Nephron (organoid): ENCODE measurements around the gene PIK3CD.
"Not testable (repeated sequence)": the region's sequence is repeated elsewhere in the genome, so short reads cannot be mapped to it uniquely, and the experiment has no call there.

ENCODE experiments used
- H3K27ac Mint-ChIP-seq, 3 experiments: 2 replicates each; pipeline ENCODE4 v1.8.0; 2020; ENCODE audit warnings: mixed read lengths in 3 of 3, mild to moderate bottlenecking in 2 of 3, moderate library complexity in 1 of 3
- H3K27me3 Mint-ChIP-seq: 2 replicates; pipeline ENCODE4 v1.8.0; 2021; ENCODE audit warnings: low read depth, mild to moderate bottlenecking, moderate library complexity, mixed read lengths
- H3K36me3 Mint-ChIP-seq: 2 replicates; pipeline ENCODE4 v1.8.0; 2020; ENCODE audit warnings: low read depth, mixed read lengths
- H3K4me1 Mint-ChIP-seq: 2 replicates; pipeline ENCODE4 v1.8.0; 2020; ENCODE audit warnings: mixed read lengths
- H3K4me3 Mint-ChIP-seq, 3 experiments: 2 replicates each; pipeline ENCODE4 v1.8.0; 2020; ENCODE audit warnings: mild to moderate bottlenecking in 3 of 3, mixed read lengths in 3 of 3, moderate library complexity in 2 of 3
- H3K9me3 Mint-ChIP-seq: 2 replicates; pipeline ENCODE4 v1.8.0; 2020; ENCODE audit warnings: mixed read lengths
- CTCF ChIP-seq, 3 experiments: fragments of 200-600 bp; sonication (generic); IDR thresholded peaks; one replicate each; pipeline ENCODE4 v1.5.0; 2021; ENCODE audit warnings: antibody characterized with exemption in 3 of 3; ENCODE audit not compliant: unreplicated experiment in 3 of 3

The PIK3CD gene

DNA sequence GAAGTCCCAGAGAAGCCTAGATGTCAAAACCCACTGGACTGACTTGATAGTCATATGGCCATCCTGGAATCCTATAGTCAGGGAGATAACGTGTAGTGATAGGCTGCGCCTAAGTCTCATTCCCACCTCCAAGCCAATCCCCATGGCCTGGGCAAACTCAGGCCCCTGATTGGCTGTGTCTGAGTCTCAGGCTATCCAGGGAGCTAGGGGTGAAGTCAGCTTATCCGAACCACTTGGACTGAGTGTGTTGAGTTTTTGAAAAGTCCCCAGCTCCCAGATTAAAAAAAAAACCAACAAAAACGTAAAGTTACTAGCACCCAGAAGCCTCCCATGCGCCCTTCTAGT is 51.6 kb downstream of the PIK3CD start:
- peaks cover 18% of the 10 kb centered on the region for H3K27me3 Mint-ChIP-seq
- no peak overlapping the region for H3K27ac Mint-ChIP-seq
- no peak for TF ChIP-seq CTCF (IDR thresholded peaks at IDR 0.05; ENCODE audit: unreplicated experiment in 3 of 3)
- no peaks in the 10 kb centered on the region for H3K4me1 Mint-ChIP-seq
- peaks cover 2% of the 10 kb centered on the region for H3K9me3 Mint-ChIP-seq
- no peak overlapping the region for H3K4me3 Mint-ChIP-seq
- H3K36me3 Mint-ChIP-seq: no peaks in the 10 kb centered on the region

- Mint-ChIP-seq H3K4me3 (no peak overlapping the region), H3K27me3 (peaks cover 14% of the 10 kb centered on the region), H3K27ac (no peak overlapping the region), H3K9me3 (peaks cover 2% of the 10 kb centered on the region), H3K4me1 (no peaks in the 10 kb centered on the region), H3K36me3 (no peaks in the 10 kb centered on the region)
- no peak for TF ChIP-seq CTCF (IDR thresholded peaks at IDR 0.05; ENCODE audit: unreplicated experiment in 3 of 3)
Observed at GRCh38 chr1:9703681-9704080, 52.1 kb downstream of the PIK3CD start.

- TF ChIP-seq CTCF (IDR thresholded peaks at IDR 0.05; ENCODE audit: unreplicated experiment in 3 of 3): no peak
- peaks cover 12% of the 10 kb centered on the region for H3K27me3 Mint-ChIP-seq
- no peaks in the 10 kb centered on the region for H3K4me1 Mint-ChIP-seq
- H3K4me3 Mint-ChIP-seq: no peak overlapping the region
- H3K9me3 Mint-ChIP-seq: peaks cover 2% of the 10 kb centered on the region
- no peaks in the 10 kb centered on the region for H3K36me3 Mint-ChIP-seq
- no peak overlapping the region for H3K27ac Mint-ChIP-seq
Observed at GRCh38 chr1:9705337-9706093, 54.0 kb downstream of the PIK3CD start.

DNA sequence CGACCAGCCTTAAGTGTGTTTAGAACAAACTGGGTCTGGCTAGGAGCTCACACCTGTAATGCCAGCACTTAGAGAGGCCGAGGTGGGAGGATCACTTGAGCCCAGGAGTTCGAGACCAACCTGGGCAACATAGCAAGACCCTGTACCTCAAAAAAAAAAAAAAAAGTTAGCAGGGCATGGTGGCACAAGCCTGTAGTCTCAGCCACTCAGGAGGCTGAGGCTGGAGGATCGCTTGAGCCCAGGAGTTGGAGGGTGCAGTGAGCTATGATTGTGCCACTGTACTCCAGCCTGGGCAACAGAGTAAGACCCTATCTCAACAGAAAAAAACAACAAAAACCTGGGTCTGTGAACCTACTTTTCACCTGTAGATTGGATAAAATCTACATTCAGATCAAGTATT is 54.6 kb downstream of the PIK3CD start:
- Mint-ChIP-seq H3K4me1 (no peaks in the 10 kb centered on the region), H3K9me3 (peaks cover 2% of the 10 kb centered on the region), H3K36me3 (no peaks in the 10 kb centered on the region), H3K27me3 (peaks cover 5% of the 10 kb centered on the region), H3K4me3 (no peak overlapping the region), H3K27ac (no peak overlapping the region)
- TF ChIP-seq CTCF (IDR thresholded peaks at IDR 0.05; ENCODE audit: unreplicated experiment in 3 of 3): no peak

GRCh38 chr1:9710037-9710436 is 58.5 kb downstream of the PIK3CD start:
- no peak overlapping the region for H3K4me3 Mint-ChIP-seq
- no peaks in the 10 kb centered on the region for H3K4me1 Mint-ChIP-seq
- no peaks in the 10 kb centered on the region for H3K27me3 Mint-ChIP-seq
- H3K9me3 Mint-ChIP-seq: no peaks in the 10 kb centered on the region
- no peaks in the 10 kb centered on the region for H3K36me3 Mint-ChIP-seq
- H3K27ac Mint-ChIP-seq: no peak overlapping the region
- no peak for TF ChIP-seq CTCF (IDR thresholded peaks at IDR 0.05; ENCODE audit: unreplicated experiment in 3 of 3)

GRCh38 chr1:9711466-9712020 is 60.0 kb downstream of the PIK3CD start:
- no peak for TF ChIP-seq CTCF (IDR thresholded peaks at IDR 0.05; ENCODE audit: unreplicated experiment in 3 of 3)
- no peaks in the 10 kb centered on the region for H3K4me1 Mint-ChIP-seq
- H3K9me3 Mint-ChIP-seq: no peaks in the 10 kb centered on the region
- H3K4me3 Mint-ChIP-seq: no peak overlapping the region
- no peak overlapping the region for H3K27ac Mint-ChIP-seq
- no peaks in the 10 kb centered on the region for H3K36me3 Mint-ChIP-seq
- no peaks in the 10 kb centered on the region for H3K27me3 Mint-ChIP-seq

- not testable (repeated sequence) for H3K27me3 Mint-ChIP-seq, H3K4me3 Mint-ChIP-seq, H3K9me3 Mint-ChIP-seq, H3K4me1 Mint-ChIP-seq, H3K27ac Mint-ChIP-seq, H3K36me3 Mint-ChIP-seq
Observed at GRCh38 chr1:9712767-9713166, 61.2 kb downstream of the PIK3CD start.
